GM12878 (cell line): ENCODE measurements around the gene CHST5. TPM values are rescaled to one million over a fixed set of nuclear protein-coding genes. Genes with fewer than 3 reads are reported as not detected.

Source experiments
- ATAC-seq: fragments of 200-7000 bp; cut with Tn5 transposase; 3 replicates; pipeline ENCODE4 v1.9.1; 2020; ENCODE audit warnings: mild to moderate bottlenecking, moderate library complexity
- BruUV-seq: library from RNA; stranded (reverse); fragments of 400-500 nt; replicated peaks from 2 replicates; lab custom pipeline; 2021; lab: Mats Ljungman, UMichigan
- CTCF ChIA-PET: fragments of 300-600 bp; sonication (Branson Sonifier 250); formaldehyde crosslinking; extraction: SDS; loops from one replicate; lab custom pipeline; 2021; ENCODE audit warnings: inconsistent platforms; lab: Yijun Ruan, JAX
- POLR2A ChIA-PET: fragments of 350-600 bp; formaldehyde crosslinking; extraction: SDS; loops from one replicate; lab custom pipeline; 2021; ENCODE audit warnings: inconsistent platforms; lab: Charles Lee
- RAD21 ChIA-PET: fragments of 300-600 bp; sonication (Branson Sonifier 250); formaldehyde crosslinking; loops from one replicate; lab custom pipeline; 2023; ENCODE audit warnings: antibody characterized with exemption; ENCODE audit not compliant: unreplicated experiment; lab: Charles Lee
- SMC1A ChIA-PET: fragments of 300-600 bp; sonication (Branson Sonifier 250); formaldehyde crosslinking; loops from one replicate; lab custom pipeline; 2023; ENCODE audit not compliant: unreplicated experiment, uncharacterized antibody; lab: Charles Lee
- DNase-seq: peaks from one replicate; pipeline ENCODE4 v3.0.0-alpha.2; 2011; ENCODE audit warnings: low read depth, low spot score
- FAIRE-seq: peaks from 3 replicates; lab custom pipeline; 2011; peaks lifted over from hg19 to GRCh38; lab: Jason Lieb, UNC
- H2AFZ ChIP-seq: 2 replicates; pipeline ENCODE4 v1.6.0; 2011; ENCODE audit warnings: low read depth, low read length, control low read depth; ENCODE audit not compliant: control insufficient read depth
- H3K27ac ChIP-seq: 2 replicates; pipeline ENCODE4 v1.5.1; 2011; ENCODE audit warnings: control low read depth; ENCODE audit not compliant: control insufficient read depth, insufficient read depth
- H3K27me3 ChIP-seq, 2 experiments: replicated peaks in 1 of 2; 2 replicates each; pipeline versions ENCODE4 v1.6.0 to v1.6.1; 2011; ENCODE audit warnings: low read length in 1 of 2; ENCODE audit not compliant: control insufficient read depth in 2 of 2, insufficient read depth in 2 of 2
- H3K36me3 ChIP-seq, 2 experiments: 2 replicates each; pipeline ENCODE4 v1.5.1; 2011; ENCODE audit warnings: low read length in 1 of 2; ENCODE audit not compliant: control insufficient read depth in 2 of 2, insufficient read depth in 2 of 2
- H3K4me1 ChIP-seq: 2 replicates; pipeline ENCODE4 v1.6.1; 2011; ENCODE audit warnings: mild to moderate bottlenecking, low read length, moderate library complexity, mixed read lengths; ENCODE audit not compliant: control insufficient read depth, insufficient read depth
- H3K4me2 ChIP-seq: 2 replicates; pipeline ENCODE4 v1.6.0; 2011; ENCODE audit warnings: control low read depth; ENCODE audit not compliant: control insufficient read depth, insufficient read depth
- H3K4me3 ChIP-seq: fragments of 200-600 bp; sonication (generic); 2 replicates; pipeline ENCODE4 v1.5.1; 2016
- H3K79me2 ChIP-seq: 2 replicates; pipeline ENCODE4 v1.6.0; 2011; ENCODE audit warnings: low read length; ENCODE audit not compliant: control insufficient read depth, insufficient read depth
- H3K9ac ChIP-seq: 2 replicates; pipeline ENCODE4 v1.8.0; 2011; ENCODE audit warnings: low read length, control low read depth, mixed read lengths; ENCODE audit not compliant: control insufficient read depth, insufficient read depth
- H3K9me3 ChIP-seq: replicated peaks from 3 replicates; pipeline ENCODE4 v1.5.1; 2011; ENCODE audit warnings: mild to moderate bottlenecking, low read length; ENCODE audit not compliant: control insufficient read depth, insufficient read depth
- H4K20me1 ChIP-seq: 2 replicates; pipeline ENCODE4 v1.6.0; 2011; ENCODE audit not compliant: control insufficient read depth, insufficient read depth
- CREM ChIP-seq: IDR thresholded peaks from 2 replicates; pipeline ENCODE4 v1.6.1; 2014; ENCODE audit warnings: antibody characterized with exemption, low read depth
- DPF2 ChIP-seq: fragments of 450-650 bp; IDR thresholded peaks from 2 replicates; pipeline ENCODE4 v1.6.1; 2017; ENCODE audit warnings: mild to moderate bottlenecking
- FOS ChIP-seq: IDR thresholded peaks from 3 replicates; pipeline ENCODE4 v1.6.1; 2011; ENCODE audit warnings: borderline replicate concordance; ENCODE audit not compliant: insufficient read length; ENCODE audit errors: extremely low read depth
- MTA3 ChIP-seq: IDR thresholded peaks from 2 replicates; pipeline ENCODE4 v1.6.1; 2012; ENCODE audit warnings: low read length, inconsistent platforms, borderline replicate concordance
- RAD51 ChIP-seq: fragments of 450-650 bp; IDR thresholded peaks from 2 replicates; pipeline ENCODE4 v1.6.1; 2016; ENCODE audit warnings: moderate library complexity, mild to moderate bottlenecking, inconsistent platforms
- RELA ChIP-seq: fragments of 450-650 bp; IDR thresholded peaks from 2 replicates; pipeline ENCODE4 v1.8.0; 2014; ENCODE audit warnings: borderline replicate concordance; ENCODE audit not compliant: partially characterized antibody
- SREBF1 ChIP-seq: IDR thresholded peaks from 2 replicates; pipeline ENCODE4 v1.6.1; 2012; ENCODE audit warnings: mild to moderate bottlenecking, low read length
- ZBED1 ChIP-seq: IDR thresholded peaks from 2 replicates; pipeline ENCODE4 v1.6.1; 2016; ENCODE audit warnings: borderline replicate concordance
- ZNF207 ChIP-seq: fragments of 450-650 bp; IDR thresholded peaks from 2 replicates; pipeline ENCODE4 v1.6.1; 2014; ENCODE audit warnings: antibody characterized with exemption, mild to moderate bottlenecking, borderline replicate concordance
- ZZZ3 ChIP-seq: IDR thresholded peaks from 2 replicates; pipeline ENCODE4 v1.6.1; 2011; ENCODE audit warnings: low read depth; ENCODE audit not compliant: control insufficient read depth, insufficient read length
- WGBS: methylation state at CpG from one replicate; pipeline ENCODE4 v1.1.6; 2016; ENCODE audit warnings: low lambda C conversion rate; ENCODE audit not compliant: insufficient replicate concordance, insufficient coverage; ENCODE audit errors: missing lambda C conversion rate; 5-methylcytosine and 5-hydroxymethylcytosine counted together
- in situ Hi-C: fragments of 300-500 bp; cut with MboI; formaldehyde crosslinking; loops from 9 replicates; pipeline ENCODE4 v1.14.3; 2018; ENCODE audit warnings: mixed read lengths
- intact Hi-C: fragments of 100-400 bp; cut with micrococcal nuclease; formaldehyde crosslinking; loops from one replicate; pipeline ENCODE4 v1.14.2; 2022; ENCODE audit not compliant: unreplicated experiment
- polyA plus RNA-seq, 11 experiments: library from polyadenylated mRNA; depleted of rRNA in 4 of 11; unstranded in 6 of 11; stranded (reverse) in 5 of 11; fragments of >200 nt; fragmentation: Nextera tagmentation in 4 of 11; fragmentation: Illumina TruSeq in 1 of 11; extraction: Ambion mirVana in 4 of 11; extraction: Trizol in 1 of 11; gene quantifications; 1 replicate in 1 of 11; 2 replicates in 10 of 11; pipeline versions ENCODE4 v1.2.1 to v1.2.3, GENCODE V29; 2011 to 2016; ENCODE audit warnings: inconsistent platforms in 2 of 11, missing spikeins in 2 of 11, low read depth in 1 of 11
- total RNA-seq, 4 experiments: library from RNA; depleted of rRNA in 3 of 4; stranded (reverse); fragments of >200 nt in 3 of 4; fragmentation: Illumina TruSeq in 1 of 4; extraction: Trizol in 1 of 4; gene quantifications; 2 replicates each; pipeline versions ENCODE4 v1.2.1 to v1.2.3, GENCODE V29; 2013 to 2021
- TF ChIP-seq, protein P1 (sequence below): fragments of 450-650 bp; IDR thresholded peaks from 2 replicates; pipeline ENCODE4 v1.6.1; 2018; ENCODE audit warnings: borderline replicate concordance, mild to moderate bottlenecking; ENCODE audit not compliant: partially characterized antibody
- TF ChIP-seq, protein P2 (sequence below): IDR thresholded peaks from 2 replicates; pipeline ENCODE4 v1.6.1; 2012; ENCODE audit warnings: low read depth, low read length, improper control_type of control experiment
- TF ChIP-seq, protein P3 (sequence below): fragments of 450-650 bp; IDR thresholded peaks from 2 replicates; pipeline ENCODE4 v1.6.1; 2017; ENCODE audit warnings: mild to moderate bottlenecking
- TF ChIP-seq, protein P4 (sequence below): fragments of 450-650 bp; IDR thresholded peaks from 2 replicates; pipeline ENCODE4 v1.6.1; 2016; ENCODE audit warnings: mild to moderate bottlenecking, moderate library complexity, borderline replicate concordance

The CHST5 gene
- total and polyA plus RNA-seq, 10 of the 15 experiments (the other 5 are each of a cell fraction or from before 2014, with no cell fraction given) = 0.04 to 0.43 (median 0.14) TPM; not detected in 6

DNA sequence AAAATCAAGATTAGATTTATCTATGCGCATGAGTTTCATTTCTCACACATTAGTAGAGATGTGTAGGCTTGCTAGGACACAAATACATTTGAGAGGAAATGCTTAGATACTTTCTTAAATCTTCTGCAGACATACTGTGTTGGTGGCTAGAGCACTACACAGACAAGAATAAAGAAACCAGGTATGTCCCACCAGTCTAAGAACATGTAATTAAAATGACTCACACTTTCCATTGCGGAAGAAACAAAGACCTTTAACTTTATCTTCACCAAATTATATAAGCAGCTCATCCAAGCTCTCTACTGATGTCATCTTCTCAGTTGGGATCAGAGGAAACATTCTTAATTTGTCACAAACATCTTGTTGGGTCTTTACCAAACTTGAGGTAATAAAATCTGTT, 42.8 kb upstream of the CHST5 start (continued):
- TF ChIP-seq, protein P1, sequence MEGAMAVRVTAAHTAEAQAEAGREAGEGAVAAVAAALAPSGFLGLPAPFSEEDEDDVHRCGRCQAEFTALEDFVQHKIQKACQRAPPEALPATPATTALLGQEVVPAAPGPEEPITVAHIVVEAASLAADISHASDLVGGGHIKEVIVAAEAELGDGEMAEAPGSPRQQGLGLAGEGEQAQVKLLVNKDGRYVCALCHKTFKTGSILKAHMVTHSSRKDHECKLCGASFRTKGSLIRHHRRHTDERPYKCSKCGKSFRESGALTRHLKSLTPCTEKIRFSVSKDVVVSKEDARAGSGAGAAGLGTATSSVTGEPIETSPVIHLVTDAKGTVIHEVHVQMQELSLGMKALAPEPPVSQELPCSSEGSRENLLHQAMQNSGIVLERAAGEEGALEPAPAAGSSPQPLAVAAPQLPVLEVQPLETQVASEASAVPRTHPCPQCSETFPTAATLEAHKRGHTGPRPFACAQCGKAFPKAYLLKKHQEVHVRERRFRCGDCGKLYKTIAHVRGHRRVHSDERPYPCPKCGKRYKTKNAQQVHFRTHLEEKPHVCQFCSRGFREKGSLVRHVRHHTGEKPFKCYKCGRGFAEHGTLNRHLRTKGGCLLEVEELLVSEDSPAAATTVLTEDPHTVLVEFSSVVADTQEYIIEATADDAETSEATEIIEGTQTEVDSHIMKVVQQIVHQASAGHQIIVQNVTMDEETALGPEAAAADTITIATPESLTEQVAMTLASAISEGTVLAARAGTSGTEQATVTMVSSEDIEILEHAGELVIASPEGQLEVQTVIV = no peak
- TF ChIP-seq, protein P2, sequence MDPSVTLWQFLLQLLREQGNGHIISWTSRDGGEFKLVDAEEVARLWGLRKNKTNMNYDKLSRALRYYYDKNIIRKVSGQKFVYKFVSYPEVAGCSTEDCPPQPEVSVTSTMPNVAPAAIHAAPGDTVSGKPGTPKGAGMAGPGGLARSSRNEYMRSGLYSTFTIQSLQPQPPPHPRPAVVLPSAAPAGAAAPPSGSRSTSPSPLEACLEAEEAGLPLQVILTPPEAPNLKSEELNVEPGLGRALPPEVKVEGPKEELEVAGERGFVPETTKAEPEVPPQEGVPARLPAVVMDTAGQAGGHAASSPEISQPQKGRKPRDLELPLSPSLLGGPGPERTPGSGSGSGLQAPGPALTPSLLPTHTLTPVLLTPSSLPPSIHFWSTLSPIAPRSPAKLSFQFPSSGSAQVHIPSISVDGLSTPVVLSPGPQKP = no peak
- TF ChIP-seq FOS = no peak
- TF ChIP-seq ZBED1 = no peak

DNA sequence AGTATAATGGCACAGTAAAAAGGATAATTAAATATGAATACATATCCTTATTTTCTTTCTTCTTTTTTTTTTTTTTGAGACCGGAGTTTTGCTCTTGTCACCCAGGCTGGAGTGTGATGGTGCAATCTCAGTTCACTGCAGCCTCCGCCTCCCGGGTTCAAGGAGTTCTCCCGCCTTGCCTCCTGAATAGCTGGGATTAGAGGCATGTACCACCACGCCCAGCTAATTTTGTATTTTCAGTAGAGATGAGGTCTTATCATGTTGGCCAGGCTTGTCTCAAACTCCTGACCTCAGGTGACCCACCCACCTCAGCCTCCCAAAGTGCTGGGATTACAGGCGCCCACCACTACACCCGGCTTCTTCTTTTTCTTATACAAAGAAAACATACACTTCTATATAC, 42.3 kb upstream of the CHST5 start:
- ChIA-PET SMC1A (interaction anchor here (0.8 to 2.8 kb wide), 3 partner anchors 11 to 45 kb away, joined by 3 to 11 read pairs (median 6); partner anchors contain the start of genes ADAT1 and GABARAPL2), CTCF (interaction anchor here (1.3 to 1.8 kb wide), 3 partner anchors 22 to 61 kb away, joined by 3 to 7 read pairs (median 5); partner anchors contain the start of gene TMEM231), RAD21 (no interaction called here), POLR2A (interaction anchor here (2.8 kb wide), 1 partner anchor 13 kb away, joined by 11 read pairs; the partner anchor contains the start of gene GABARAPL2)
- 93% methylated on average over 7 of the region's 7 CpGs for WGBS
- no peak overlapping the region for H3K4me2 ChIP-seq
- no peak overlapping the region for H3K27ac ChIP-seq
- no peak overlapping the region for H3K4me3 ChIP-seq
- intact Hi-C loops (no loop called here), in situ Hi-C loops (no loop called here)
- no TSS peak for BruUV-seq
- no peaks in the 10 kb centered on the region for H4K20me1 ChIP-seq
- no peaks in the 10 kb centered on the region for H3K9me3 ChIP-seq
- FAIRE-seq (no peak), ATAC-seq (no peak), DNase-seq (no peak)
- H2AFZ ChIP-seq = no peak overlapping the region
- H3K36me3 ChIP-seq = peaks cover 1 to 15% of the 10 kb centered on the region in 2 experiments
- peaks cover 45% of the 10 kb centered on the region for H3K4me1 ChIP-seq
- no peak for TF ChIP-seq ZZZ3
- TF ChIP-seq RAD51 = no peak
- no peak for TF ChIP-seq RELA
- no peak for TF ChIP-seq ZNF207
- no peak for TF ChIP-seq FOS
- no peak for TF ChIP-seq MTA3
- no peak for TF ChIP-seq DPF2
- TF ChIP-seq CREM = no peak
- TF ChIP-seq, protein P3, sequence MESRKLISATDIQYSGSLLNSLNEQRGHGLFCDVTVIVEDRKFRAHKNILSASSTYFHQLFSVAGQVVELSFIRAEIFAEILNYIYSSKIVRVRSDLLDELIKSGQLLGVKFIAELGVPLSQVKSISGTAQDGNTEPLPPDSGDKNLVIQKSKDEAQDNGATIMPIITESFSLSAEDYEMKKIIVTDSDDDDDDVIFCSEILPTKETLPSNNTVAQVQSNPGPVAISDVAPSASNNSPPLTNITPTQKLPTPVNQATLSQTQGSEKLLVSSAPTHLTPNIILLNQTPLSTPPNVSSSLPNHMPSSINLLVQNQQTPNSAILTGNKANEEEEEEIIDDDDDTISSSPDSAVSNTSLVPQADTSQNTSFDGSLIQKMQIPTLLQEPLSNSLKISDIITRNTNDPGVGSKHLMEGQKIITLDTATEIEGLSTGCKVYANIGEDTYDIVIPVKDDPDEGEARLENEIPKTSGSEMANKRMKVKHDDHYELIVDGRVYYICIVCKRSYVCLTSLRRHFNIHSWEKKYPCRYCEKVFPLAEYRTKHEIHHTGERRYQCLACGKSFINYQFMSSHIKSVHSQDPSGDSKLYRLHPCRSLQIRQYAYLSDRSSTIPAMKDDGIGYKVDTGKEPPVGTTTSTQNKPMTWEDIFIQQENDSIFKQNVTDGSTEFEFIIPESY = no peak
- TF ChIP-seq, protein P4, sequence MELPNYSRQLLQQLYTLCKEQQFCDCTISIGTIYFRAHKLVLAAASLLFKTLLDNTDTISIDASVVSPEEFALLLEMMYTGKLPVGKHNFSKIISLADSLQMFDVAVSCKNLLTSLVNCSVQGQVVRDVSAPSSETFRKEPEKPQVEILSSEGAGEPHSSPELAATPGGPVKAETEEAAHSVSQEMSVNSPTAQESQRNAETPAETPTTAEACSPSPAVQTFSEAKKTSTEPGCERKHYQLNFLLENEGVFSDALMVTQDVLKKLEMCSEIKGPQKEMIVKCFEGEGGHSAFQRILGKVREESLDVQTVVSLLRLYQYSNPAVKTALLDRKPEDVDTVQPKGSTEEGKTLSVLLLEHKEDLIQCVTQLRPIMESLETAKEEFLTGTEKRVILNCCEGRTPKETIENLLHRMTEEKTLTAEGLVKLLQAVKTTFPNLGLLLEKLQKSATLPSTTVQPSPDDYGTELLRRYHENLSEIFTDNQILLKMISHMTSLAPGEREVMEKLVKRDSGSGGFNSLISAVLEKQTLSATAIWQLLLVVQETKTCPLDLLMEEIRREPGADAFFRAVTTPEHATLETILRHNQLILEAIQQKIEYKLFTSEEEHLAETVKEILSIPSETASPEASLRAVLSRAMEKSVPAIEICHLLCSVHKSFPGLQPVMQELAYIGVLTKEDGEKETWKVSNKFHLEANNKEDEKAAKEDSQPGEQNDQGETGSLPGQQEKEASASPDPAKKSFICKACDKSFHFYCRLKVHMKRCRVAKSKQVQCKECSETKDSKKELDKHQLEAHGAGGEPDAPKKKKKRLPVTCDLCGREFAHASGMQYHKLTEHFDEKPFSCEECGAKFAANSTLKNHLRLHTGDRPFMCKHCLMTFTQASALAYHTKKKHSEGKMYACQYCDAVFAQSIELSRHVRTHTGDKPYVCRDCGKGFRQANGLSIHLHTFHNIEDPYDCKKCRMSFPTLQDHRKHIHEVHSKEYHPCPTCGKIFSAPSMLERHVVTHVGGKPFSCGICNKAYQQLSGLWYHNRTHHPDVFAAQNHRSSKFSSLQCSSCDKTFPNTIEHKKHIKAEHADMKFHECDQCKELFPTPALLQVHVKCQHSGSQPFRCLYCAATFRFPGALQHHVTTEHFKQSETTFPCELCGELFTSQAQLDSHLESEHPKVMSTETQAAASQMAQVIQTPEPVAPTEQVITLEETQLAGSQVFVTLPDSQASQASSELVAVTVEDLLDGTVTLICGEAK = no peak
- no peak for TF ChIP-seq SREBF1
- peaks cover 20% of the 10 kb centered on the region for H3K79me2 ChIP-seq
- no peak overlapping the region for H3K9ac ChIP-seq
- no peaks in the 10 kb centered on the region for H3K27me3 ChIP-seq
